HG02884 (cell line): Measurements from ENCODE around the gene TIMM13.
A peak's percentile ranks its signal among the peaks of the same experiment; 100 is the strongest.

ENCODE experiments used
- ATAC-seq: cut with Tn5 transposase; IDR thresholded peaks from one replicate; pipeline ENCODE4 v1.9.1; 2021; ENCODE audit warnings: mild to moderate bottlenecking, moderate library complexity; ENCODE audit not compliant: unreplicated experiment

The TIMM13 gene

DNA sequence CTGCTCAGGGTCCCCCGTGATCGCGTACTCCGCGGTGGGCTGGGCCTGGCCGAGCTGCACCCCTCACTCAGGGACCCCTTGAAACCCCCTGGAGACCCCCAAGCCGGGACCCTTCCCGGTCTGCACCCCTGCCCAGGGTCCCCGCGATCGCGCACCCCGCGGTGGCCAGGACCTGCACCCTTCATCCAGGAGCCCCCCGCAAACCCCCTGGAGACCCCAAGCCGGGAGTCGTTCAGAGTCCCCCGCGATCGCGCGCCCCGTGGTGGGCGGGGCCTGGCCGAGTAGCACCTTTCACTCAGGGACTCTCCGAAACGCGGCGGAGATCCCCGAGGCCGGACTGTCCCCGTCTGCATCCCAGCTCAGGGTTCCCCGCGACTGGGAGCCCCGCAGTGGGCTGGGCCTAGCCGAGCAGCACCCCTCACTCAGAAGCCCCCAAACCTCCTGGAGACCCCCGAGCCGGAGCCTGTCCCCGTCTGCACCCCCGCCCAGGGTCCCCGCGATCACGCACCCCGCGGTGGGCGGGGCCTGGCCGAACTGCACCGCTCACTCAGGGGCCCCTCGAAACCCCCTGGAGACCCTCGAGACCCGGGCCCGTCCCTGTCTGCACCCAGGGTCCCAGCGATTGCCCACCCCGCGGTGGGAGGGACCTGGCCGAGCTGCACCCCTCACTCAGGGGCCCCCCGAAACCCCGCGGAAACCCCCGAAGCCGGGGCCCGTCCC, 28.6 kb upstream of the TIMM13 start:
- peak; percentile 23 for ATAC-seq

DNA sequence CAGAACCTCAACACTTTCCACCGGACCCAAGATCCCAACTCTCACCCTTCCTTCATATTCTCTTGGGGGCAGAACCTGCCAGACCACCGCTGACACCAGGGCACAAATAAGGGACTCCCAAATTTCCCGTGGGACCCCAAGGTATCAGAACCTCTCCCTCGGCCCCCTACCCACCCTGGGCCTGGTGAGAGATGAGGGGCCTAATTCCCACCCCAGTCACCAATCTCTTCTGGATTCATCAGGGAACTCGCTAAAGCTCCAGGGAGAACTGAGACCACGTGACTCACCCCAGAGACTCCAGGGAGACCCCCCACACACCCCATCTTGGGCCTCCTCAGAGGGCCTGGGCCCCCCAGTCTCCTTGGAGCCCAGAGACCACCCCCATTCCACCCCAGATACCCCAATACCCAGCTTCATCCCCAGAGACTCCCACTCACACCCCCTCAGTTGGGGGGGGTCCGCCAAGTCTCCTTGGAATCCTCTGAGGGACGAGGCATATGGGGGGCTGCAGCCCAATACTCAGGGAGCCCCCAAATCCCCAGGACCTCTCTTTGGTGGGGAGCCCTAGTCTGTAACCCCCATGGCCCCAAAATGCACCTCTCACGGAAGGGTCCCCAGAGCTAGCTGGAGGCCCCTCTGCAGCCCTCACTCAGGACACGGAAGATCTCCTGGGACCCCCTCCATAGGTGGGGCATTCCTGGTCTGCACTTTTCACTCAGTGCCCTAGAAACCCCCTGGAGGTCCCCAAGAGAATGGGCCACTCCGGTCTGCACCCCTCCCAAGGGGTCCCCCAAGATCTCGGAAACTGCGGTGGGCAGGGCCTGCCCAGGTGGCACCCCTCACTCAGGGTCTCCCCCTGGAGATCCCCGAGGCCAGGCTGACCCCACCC, 27.8 kb upstream of the TIMM13 start:
- no peak for ATAC-seq

DNA sequence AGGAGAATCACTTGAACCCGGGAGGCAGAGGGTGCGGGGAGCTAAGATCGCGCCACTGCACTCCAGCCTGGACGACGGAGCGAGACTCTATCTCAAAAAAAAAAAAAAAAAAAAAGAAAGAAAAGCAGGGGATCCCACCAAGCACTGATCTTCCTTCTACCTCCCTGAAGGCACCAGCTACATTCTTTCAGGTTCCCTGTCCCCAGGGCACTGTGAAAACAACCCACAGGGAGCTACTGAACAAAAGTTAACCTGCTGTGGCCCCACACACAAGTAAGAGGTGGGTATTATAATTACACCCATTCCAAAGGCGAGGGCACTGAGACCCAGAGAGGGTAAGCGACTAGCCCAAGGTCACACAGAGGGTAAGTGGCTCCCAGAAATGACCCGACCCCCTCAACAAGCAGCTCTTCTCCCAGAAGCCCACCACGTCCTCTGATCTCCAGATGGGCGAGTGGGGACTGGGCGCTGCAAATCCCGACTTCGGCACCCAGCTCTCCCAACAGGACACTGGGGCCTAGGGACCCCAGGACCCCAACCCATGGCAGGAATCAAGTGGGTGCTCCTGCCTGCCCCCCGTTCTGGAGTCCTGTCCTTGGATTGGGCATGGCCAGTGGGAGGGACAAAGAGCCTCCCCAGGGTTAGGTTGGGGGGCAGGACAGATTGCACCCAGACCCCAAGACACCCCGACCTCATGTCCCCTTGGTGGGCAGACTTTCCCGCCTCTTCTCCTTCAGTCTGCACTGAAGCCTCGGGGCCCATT, 27.0 kb upstream of the TIMM13 start:
- ATAC-seq = no peak

DNA sequence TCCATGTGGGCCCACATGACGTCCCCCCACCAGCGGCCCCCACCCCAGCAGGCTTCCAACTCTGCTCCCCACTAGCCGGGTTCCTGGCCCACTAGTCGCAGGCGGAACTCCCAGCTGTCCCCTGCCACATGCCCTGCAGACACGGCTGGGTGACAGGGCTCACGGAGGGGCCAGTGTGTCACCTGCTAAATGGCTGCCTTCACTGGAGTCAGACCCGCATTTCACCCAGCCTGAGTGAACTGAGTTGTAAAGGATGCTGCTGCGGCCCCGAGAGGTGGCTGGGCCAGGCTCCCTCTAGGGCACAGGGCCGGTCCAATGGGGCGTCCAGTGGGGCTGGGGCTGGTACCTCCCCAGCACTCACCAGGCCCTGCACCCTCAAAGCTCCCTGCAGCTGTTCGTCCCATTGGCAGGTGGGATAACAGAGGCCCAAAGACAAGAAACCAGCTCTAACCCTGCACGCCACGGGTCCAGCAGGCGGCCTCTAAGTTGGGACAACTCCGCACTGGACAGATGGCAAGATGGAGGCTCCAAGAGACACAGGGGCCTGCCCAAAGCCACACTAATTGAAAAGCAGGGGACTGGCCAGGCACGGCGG, 26.1 kb upstream of the TIMM13 start:
- ATAC-seq = no peak

DNA sequence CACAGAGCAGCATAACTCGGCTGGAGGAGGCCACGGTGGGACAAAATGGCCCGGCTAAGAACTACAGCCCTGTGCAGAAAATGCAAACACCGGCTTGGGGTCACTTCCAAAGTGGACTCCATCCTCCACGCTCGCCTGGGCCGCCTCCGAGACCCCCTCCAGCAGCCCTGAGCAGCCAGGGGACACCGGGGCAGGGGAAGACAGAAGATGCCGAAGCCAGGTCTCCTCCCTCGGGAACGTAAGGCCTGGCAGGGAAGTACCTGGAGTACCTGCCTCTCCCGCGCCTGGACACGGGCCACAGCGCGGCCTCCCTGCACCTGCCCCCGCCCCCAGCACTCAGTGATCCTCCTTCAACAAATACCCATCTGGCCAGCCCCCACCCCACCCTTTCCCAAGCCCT, 24.4 kb upstream of the TIMM13 start:
- no peak for ATAC-seq

DNA sequence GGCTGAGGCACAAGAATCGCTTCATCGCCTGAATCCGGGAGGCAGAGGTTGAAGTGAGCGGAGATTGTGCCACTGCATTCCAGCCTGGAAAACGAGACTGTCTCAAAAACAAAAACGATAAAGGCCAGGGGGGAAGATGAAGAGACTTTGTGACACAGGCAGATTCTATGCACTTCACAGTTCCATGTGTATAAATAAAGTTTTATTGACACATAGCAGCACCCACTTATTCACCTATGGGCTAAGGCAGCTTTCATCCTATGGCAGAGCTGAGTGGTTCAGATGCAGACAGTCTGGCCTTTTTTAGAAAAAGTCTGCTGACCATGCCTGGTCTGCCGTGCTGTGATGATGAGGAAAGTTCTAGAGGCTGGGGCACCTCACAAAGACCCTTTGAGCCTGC, 23.8 kb upstream of the TIMM13 start:
- ATAC-seq = no peak

DNA sequence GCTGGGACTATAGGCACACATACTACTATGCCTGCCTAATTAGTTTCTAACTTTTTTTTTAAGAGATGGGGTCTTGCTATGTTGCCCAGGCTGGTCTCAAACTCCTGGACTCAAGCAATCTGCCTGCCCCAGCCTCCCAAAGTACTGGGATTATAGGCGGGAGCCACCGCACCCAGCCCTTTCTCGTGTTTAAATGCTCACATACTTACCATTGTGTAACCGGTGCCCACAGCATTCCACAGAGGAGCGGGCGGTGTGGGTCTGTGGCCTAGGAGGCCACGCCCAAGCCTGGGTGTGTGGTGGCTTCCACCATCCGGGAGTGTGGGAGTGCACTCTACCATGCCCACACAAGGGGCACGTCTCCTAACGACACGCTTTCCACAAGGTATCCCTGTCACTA, 21.6 kb upstream of the TIMM13 start:
- ATAC-seq = no peak

DNA sequence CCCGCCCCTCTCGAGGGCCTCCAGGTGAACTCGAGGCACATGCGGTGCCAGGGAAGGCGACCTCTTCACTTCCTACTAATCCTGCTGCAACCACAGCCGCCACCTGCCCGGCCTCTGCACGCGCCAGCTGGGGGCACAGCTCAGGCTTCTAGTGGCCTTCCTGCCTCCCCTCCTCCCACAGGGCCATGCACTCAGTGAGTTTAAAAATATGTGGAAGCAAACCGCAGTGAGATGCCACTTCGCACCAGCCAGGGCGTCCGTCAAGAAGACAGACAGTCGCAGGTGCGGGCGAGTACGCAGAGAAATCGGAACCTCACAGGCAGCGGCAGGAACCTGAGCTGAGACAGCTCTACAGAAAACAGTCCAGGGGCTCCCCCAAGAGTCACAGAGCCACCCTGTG, 19.0 kb upstream of the TIMM13 start:
- no peak for ATAC-seq

DNA sequence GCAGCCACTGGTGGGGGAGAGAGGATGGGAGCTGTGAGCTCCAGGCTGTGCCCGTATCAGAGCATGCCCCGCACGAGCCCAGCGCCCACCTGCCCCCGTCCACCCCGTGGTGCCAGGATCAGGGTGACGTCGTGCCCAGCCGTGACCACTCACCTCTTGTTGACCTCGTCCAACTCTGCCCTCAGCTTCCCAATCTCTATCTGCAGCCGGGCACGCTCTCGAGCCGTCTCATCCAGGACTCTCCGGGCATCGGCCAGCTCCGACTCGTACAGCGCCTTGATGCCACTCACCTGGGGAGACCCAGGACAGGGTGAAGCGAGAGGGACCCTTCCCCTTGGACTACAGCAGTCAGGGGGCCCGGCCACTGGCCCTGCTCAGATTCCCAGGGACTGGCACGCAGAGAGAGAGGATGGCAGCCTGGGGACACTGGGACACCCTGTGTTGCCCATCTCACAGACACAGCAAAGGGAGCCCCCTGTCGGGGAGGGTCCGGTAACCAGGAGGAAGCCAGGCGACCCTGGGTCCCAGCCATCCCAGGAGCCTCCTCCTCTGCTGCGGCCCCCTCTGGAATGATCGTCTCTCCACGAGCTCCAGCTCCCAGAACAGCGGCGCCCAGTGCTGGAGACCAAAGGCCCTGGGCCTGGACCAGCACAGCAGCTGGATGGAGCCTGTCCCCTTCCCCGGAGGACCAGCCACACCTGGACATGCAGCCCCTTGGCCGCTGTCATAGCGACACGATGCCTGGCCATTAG, 17.0 kb upstream of the TIMM13 start:
- ATAC-seq = no peak

DNA sequence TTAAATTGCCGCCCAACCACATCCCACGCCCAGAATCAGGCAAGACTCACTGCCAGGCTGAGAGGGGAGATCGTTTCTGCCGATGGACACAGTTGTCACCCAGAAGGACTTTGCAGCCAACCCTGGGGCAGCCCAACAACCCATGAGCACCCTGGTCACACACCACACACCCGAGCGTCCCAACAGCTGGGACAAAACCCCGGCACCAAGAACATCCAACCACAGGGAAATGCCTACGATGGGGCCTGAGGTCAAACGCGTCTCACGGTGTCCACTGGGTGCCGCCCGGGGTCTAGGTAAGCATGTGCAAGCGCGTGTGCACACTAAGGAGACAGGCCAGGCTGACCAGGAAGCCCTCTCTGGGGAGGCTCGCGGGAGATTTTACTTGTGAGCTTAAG, 16.4 kb upstream of the TIMM13 start:
- ATAC-seq = no peak

DNA sequence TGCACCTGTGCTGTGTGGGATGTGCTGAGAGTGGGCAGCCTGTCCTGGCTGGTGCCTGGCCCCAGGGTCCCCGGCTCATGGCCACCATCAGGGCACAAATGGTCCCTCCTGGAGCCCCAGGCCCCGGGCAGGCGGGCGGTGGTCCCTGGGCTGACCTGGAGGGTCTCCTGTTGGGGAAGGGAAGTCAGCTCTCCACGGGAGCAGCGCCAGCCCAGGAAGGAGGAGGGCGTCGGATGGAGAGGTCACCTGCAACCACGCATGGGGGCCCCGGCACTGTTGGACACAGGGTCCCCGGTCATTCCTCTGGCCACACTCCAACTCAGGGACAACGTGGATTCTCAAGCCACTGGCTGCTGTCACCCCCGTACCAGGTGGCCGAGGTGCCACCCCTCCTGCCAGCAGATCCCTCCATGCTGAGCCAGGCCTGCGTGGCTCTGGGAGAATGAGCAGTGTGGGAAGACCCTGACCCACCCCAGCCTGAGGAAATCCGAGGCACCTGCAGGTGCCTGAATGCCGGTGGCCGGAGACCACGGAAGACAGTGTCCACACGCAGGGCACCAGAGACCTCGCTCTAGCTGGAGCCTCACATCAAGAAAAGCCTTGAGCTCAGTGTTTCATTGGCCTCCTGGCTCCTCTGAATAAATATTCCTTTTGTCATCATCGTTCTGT, 15.9 kb upstream of the TIMM13 start:
- ATAC-seq = no peak

DNA sequence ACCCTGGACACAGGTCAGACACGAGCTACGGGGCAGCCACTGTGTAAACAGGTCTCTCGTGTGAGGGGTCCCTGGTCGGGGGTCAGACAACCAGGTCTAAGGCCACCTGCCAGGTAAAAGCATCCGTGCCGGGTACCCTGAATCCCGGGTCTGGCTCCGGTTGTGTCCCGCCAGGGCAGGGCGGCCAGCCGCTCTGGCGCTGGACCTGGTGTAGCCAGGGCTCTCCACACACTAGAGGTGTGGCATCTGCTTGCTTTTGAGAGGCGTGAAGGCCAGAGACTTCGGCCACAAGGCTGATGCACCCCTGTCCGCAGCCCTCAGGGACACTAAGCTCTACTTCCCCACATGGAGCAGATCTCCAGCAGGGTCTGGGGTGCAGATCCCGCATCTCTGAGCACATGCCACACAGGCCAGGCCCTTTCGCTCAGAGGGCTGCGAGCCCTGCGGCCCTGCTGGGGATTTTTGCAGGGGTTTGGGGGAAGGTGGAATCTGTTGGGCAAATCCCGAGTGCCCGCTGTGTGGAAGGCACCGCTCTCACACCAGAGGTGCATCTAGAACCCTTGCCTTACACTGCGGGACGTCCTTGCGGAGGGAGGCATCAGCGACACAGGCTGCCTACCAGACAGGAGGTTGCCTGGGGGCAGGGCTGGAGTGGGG, 13.8 kb upstream of the TIMM13 start:
- ATAC-seq = no peak

DNA sequence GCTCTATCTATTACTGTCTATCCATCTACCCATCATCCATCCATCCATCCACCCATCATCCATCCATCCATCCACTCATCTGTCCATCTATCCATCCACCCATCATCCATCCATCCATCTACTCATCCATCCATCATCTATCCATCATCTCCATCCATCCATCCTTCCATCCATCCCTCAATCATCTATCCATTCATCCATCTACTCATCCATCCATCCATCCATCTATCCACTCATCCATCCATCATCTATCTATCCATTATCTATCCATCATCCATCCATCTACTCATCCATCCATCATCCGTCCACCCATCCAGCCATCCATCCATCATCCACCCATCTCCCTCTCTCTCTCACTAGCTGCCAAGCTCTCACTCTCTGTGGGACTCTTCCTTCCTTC, 13.1 kb upstream of the TIMM13 start:
- no peak for ATAC-seq

DNA sequence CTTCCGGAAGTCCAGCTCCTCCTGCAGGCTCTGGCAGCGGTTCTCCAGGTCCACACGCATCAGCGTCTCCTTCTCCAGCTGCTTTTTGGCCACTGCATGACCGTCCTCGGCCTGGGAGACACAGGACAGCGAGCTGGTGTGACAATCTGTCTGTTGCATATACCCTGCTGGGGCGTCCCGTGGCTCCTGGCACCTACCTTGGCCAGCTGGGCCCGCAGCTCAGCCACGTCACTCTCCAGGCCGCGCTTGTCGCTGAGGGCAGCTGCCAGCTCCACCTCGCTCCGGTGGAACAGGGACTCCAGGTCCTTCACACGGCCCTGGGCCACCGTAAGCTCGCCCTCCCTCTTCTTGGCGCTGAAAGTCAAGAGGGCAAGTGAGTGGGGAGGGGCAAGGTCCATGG, 10.8 kb upstream of the TIMM13 start:
- ATAC-seq = no peak

DNA sequence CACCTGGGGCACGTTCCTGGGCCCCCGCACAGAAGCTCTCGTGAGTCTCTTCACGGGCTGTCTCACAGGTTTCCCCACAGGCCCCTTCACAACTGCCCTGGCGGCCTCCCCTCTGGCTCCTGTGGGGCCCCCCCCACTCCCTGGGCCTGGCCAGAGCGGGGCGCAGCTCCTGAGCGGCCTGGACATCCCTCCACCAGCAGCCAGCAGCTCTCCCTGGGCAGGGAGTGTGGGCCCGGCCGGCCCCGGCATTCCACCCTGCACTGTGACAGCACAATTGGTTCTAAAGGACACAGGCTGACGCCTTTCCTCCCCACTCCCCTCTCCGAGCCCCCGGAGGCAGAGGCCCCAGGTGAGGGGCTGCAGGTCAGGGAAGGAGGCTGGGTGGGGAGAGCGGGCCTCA, 9.5 kb upstream of the TIMM13 start:
- no peak for ATAC-seq

DNA sequence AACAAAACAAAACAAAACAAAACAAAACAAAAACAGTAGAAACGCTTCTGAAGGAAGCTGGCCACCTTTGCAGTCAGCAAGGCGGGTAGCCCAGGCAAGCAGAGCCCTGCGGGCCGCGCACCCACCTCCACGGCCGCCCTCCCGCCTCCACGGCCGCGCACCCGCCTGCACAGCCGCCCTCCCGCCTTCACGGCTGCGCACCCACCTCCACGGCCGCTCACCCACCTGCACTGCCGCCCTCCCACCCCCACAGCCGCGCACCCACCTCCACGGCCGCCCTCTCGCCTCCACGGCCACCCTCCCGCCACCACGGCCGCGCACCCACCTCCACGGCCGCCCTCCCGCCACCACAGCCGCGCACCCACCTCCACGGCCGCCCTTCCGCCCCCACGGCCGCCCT, 9.0 kb upstream of the TIMM13 start:
- ATAC-seq = no peak

DNA sequence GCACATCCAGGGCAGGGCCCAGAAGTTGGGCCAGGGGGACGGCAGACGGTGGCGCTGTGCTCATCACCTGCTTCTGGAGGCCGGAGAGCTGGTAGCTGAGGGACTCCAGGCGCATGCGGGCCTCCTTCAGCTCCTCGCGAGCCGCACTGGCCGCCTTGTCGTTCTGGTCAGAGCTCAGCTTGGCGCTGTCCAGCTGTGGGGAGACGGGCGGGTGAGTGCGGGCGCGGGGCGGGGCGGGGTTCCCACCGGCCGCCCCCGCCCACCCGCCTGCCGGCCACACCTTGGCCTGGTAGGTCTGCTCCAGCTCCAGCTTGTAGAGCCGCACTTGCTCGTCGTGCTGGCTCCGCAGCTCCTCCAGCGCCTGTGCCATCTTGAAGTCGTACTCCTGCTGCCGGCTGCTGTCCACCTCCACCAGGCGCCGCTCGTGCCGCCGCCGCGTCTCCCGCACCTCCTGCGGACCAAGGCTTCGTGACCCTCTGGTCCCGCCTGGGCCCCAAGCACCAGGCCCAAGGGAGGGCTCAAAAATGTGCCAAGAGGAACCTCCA, 7.4 kb upstream of the TIMM13 start:
- no peak for ATAC-seq

DNA sequence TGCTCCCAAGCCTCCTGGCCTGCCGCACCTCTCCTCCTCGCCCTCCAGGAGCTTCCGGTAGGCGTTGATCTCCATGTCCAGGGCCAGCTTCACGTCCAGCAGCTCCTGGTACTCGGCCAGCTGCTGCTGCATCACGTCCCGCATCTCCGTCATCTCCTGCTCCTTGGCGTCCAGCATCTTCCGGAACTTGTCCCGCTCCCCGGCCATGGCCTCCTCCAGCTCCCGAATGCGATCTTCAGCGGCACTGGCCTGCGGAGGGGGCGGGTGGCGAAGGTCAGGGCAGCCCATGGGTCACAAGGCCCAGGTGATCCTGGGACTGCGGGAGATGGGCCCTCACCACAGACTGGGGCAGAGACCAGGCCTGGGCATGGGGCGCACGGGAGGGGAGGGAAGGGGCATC, 6.9 kb upstream of the TIMM13 start:
- ATAC-seq = no peak

DNA sequence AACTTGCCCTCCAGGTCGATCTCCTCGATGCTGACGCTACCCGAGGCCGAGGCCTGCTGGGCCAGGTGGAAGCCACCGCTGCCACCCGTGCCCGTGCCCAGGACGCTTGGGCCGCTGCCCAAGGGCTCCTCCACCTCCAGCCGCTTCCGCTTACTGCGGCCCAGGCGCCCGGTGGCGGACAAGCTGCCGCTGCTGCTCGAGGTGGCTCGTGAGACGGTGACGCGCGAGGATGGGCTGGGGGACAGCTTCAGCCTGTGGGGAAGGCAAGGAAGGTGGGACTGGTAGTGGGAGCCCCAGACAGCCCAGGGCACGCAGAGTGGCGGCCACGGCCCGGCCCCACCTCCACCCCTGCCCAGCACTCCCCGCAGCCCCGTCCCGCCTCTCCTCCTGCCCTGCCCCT, 6.5 kb upstream of the TIMM13 start:
- no peak for ATAC-seq
